Dendritic cell treated with granulocyte-macrophage colony-stimulating factor and Interleukin-4, amounts not matched to agents 40 ng/mL and 50 ng/mL, for 4 days (primary cell): ENCODE measurements around the gene RCBTB1.

Source experiments
- H3K27ac Mint-ChIP-seq: one replicate; pipeline ENCODE4 v1.8.0; 2022; ENCODE audit warnings: mild to moderate bottlenecking, mixed read lengths
- H3K27me3 Mint-ChIP-seq: one replicate; pipeline ENCODE4 v1.8.0; 2022; ENCODE audit warnings: mild to moderate bottlenecking, mixed read lengths
- H3K36me3 Mint-ChIP-seq: one replicate; pipeline ENCODE4 v1.8.0; 2022; ENCODE audit warnings: low read depth, mixed read lengths
- H3K4me1 Mint-ChIP-seq: one replicate; pipeline ENCODE4 v1.8.0; 2022; ENCODE audit warnings: low read depth, mixed read lengths
- H3K4me3 Mint-ChIP-seq: one replicate; pipeline ENCODE4 v1.8.0; 2022; ENCODE audit warnings: mild to moderate bottlenecking, moderate library complexity, mixed read lengths
- H3K9me3 Mint-ChIP-seq: one replicate; pipeline ENCODE4 v1.8.0; 2022; ENCODE audit warnings: mixed read lengths
- intact Hi-C: fragments of 100-400 bp; cut with micrococcal nuclease; formaldehyde crosslinking; loops from one replicate; pipeline ENCODE4 v1.15.0; 2022

RCBTB1 gene

GRCh38 chr13:49585220-49586157, at the start of gene RCBTB1:
Gene RCBTB1 (minus strand): TSS chr13:49585558. CDS start chr13:49567279, 18,279 bp downstream.
- intact Hi-C loops = no loop called here
- Mint-ChIP-seq H3K4me3 (peak within 1 kb of the TSS; percentile 81), H3K27ac (peak within 1 kb of the TSS; percentile 81), H3K4me1 (peaks cover 46% of the 10 kb centered on the region), H3K27me3 (peaks cover 13% of the 10 kb centered on the region), H3K9me3 (no peaks in the 10 kb centered on the region), H3K36me3 (peaks cover 34% of the 10 kb centered on the region)

- peaks cover 51% of the 10 kb centered on the region for H3K36me3 Mint-ChIP-seq
- H3K27me3 Mint-ChIP-seq = no peaks in the 10 kb centered on the region
- intact Hi-C loops = no loop called here
- H3K4me1 Mint-ChIP-seq = peaks cover 68% of the 10 kb centered on the region
- no peak overlapping the region for H3K4me3 Mint-ChIP-seq
- H3K9me3 Mint-ChIP-seq = no peaks in the 10 kb centered on the region
- peak overlapping the region; percentile 0 for H3K27ac Mint-ChIP-seq
Observed at GRCh38 chr13:49633710-49634109, 48.4 kb upstream of the RCBTB1 start.

- Mint-ChIP-seq H3K4me1 (peaks cover 74% of the 10 kb centered on the region), H3K27me3 (no peaks in the 10 kb centered on the region)
Observed at GRCh38 chr13:49632156-49632555, 46.8 kb upstream of the RCBTB1 start.

DNA sequence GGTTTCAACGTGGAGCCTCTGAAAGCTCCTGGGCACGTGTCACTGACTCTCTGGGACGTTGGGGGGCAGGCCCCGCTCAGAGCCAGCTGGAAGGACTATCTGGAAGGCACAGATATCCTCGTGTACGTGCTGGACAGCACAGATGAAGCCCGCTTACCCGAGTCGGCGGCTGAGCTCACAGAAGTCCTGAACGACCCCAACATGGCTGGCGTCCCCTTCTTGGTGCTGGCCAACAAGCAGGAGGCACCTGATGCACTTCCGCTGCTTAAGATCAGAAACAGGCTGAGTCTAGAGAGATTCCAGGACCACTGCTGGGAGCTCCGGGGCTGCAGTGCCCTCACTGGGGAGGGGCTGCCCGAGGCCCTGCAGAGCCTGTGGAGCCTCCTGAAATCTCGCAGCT, 45.2 kb upstream of the RCBTB1 start:
- Mint-ChIP-seq H3K4me3 (no peak overlapping the region), H3K27me3 (no peaks in the 10 kb centered on the region), H3K36me3 (peaks cover 38% of the 10 kb centered on the region), H3K9me3 (no peaks in the 10 kb centered on the region), H3K4me1 (peaks cover 67% of the 10 kb centered on the region), H3K27ac (peak overlapping the region; percentile 66)
- intact Hi-C loops = no loop called here

More at GRCh38 chr13:49632156-49632555, 46.8 kb upstream of the RCBTB1 start:
- Mint-ChIP-seq H3K4me3 (no peak overlapping the region), H3K36me3 (peaks cover 53% of the 10 kb centered on the region), H3K27ac (no peak overlapping the region), H3K9me3 (no peaks in the 10 kb centered on the region)
- intact Hi-C loops = no loop called here

DNA sequence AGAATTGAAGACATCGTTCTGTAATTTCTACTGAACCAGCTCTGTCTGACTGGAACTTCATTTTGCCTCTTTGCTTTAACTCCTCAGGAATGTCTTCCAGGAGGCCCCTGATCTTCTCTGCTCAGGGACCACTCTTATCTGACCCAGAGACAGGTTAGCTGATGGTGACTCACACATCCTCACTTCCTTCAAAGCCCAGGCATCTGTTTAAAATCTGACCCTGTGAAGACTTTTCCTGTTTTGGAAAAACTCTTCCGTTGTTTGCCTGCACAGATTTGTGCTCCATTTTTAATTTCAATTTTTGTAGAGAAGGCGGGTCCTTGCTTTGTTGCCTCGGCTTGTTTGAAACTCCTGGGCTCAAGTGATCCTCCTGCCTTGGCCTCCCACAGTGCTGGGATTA, 44.6 kb upstream of the RCBTB1 start:
- Mint-ChIP-seq H3K27me3 (no peaks in the 10 kb centered on the region), H3K36me3 (peaks cover 37% of the 10 kb centered on the region), H3K27ac (peak overlapping the region; percentile 66), H3K9me3 (no peaks in the 10 kb centered on the region), H3K4me3 (peak overlapping the region; percentile 9), H3K4me1 (peaks cover 66% of the 10 kb centered on the region)
- intact Hi-C loops = no loop called here

DNA sequence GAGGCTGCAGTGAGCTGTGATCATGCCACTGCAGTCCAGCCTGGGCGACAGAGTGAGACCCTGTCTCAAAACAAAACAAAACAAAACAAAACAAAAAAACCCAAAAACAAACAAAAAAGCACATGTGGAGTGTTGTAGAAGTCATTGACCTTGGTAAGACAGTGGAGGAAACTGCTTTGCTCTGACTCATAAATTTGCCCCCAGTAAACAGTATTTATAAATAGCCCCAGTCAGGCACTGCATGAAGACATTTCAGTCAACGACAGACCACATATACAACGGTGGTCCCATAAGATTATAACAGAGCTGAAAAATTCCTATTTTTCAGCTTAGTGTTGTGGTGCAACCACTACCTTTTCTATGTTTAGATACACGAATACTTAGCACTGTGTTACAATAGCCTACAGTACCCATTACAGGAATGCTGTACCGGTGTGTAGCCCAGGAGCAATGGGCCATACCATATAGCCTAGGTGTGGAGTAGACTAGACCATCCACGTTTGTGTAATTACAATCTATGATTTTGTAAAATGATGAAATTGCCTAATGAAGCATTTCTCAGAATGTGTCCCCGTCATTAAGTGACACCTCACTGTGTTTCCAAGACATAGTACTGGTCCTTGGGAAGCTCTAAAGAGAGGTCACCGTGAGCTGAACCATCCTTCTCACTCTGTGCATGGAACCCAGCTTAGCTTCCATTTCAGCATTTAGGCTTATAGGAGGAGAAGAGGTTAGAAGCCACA, 44.0 kb upstream of the RCBTB1 start:
- H3K9me3 Mint-ChIP-seq = no peaks in the 10 kb centered on the region
- no peaks in the 10 kb centered on the region for H3K27me3 Mint-ChIP-seq
- H3K4me1 Mint-ChIP-seq = peaks cover 60% of the 10 kb centered on the region
- peak overlapping the region; percentile 96 for H3K27ac Mint-ChIP-seq
- intact Hi-C loops = no loop called here
- H3K4me3 Mint-ChIP-seq = peak overlapping the region; percentile 94
- peaks cover 37% of the 10 kb centered on the region for H3K36me3 Mint-ChIP-seq

- peaks cover 54% of the 10 kb centered on the region for H3K4me1 Mint-ChIP-seq
- H3K4me3 Mint-ChIP-seq = peak within 1 kb of the TSS; percentile 94
- H3K27me3 Mint-ChIP-seq = no peaks in the 10 kb centered on the region
- peak within 1 kb of the TSS; percentile 96 for H3K27ac Mint-ChIP-seq
- no peaks in the 10 kb centered on the region for H3K9me3 Mint-ChIP-seq
- intact Hi-C loops = no loop called here
- H3K36me3 Mint-ChIP-seq = peaks cover 31% of the 10 kb centered on the region
Observed at GRCh38 chr13:49627831-49628652, 42.7 kb upstream of the RCBTB1 start, which contains the start of gene ARL11. Gene ARL11 (plus strand): TSS chr13:49628507. CDS start chr13:49630448, 1,941 bp downstream.

- no peaks in the 10 kb centered on the region for H3K27me3 Mint-ChIP-seq
Observed at GRCh38 chr13:49625392-49626079, 40.2 kb upstream of the RCBTB1 start.

DNA sequence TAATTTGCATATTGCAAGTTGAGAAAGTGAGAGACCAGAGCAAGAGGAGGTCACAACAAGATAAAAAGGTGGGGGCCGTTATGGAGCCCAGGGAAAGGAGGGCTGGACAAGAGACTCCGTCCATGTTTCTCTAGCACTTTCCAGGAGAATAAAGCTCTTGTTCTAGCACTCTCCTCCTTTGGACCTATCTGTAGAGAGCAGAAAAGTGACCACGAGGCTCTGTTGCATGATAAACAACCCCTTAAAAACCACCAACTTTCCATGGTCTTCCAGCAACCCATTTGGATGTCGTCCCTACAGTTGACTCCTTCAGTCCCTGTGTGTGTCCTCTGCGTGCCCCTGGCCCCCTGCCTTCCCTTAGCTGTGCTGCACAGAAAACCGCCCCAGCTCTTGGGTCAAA, 38.9 kb upstream of the RCBTB1 start:
- H3K4me3 Mint-ChIP-seq = no peak overlapping the region
- H3K36me3 Mint-ChIP-seq = peaks cover 8% of the 10 kb centered on the region
- H3K27me3 Mint-ChIP-seq = no peaks in the 10 kb centered on the region
- H3K4me1 Mint-ChIP-seq = peaks cover 30% of the 10 kb centered on the region
- no peaks in the 10 kb centered on the region for H3K9me3 Mint-ChIP-seq
- intact Hi-C loops = no loop called here
- H3K27ac Mint-ChIP-seq = no peak overlapping the region

More at GRCh38 chr13:49625392-49626079, 40.2 kb upstream of the RCBTB1 start:
- peaks cover 15% of the 10 kb centered on the region for H3K36me3 Mint-ChIP-seq
- H3K27ac Mint-ChIP-seq = peak overlapping the region; percentile 76
- peaks cover 40% of the 10 kb centered on the region for H3K4me1 Mint-ChIP-seq
- H3K9me3 Mint-ChIP-seq = no peaks in the 10 kb centered on the region
- no peak overlapping the region for H3K4me3 Mint-ChIP-seq
- intact Hi-C loops = no loop called here

DNA sequence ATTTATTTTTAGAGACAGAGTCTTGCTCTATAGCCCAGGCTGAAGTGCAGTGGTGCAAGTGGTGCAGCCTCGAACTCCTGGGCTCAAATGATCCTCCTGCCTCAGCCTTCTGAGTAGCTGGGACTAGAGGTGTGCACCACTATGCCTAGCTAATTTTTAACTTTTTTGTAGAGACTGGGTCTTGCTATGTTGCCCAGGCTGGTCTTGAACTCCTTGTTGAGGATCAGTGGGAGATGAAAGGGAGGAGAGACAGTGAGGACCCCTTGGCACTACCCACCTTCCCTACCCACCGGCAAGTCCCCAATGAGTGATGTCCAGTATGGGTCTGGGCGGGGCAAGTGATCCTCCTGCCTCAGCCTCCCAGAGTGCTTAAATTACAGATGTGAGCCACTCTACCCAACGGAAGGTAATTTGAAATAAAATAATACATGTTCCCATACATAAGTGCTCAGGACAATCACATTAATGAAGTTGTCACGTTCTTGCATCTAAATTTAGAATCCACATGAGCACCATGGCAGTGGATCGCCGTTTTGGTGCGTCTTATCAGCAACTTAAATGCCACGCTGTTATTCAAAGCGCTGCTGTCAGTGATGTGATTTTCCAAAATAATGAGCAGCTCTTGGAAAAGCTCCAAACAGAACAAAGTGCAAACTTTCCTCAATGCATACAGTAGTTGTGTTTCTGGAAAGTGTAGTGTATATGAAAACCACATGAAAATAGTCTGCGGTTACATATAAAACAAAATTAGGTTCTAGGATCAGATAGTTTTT, 37.0 kb upstream of the RCBTB1 start:
- Mint-ChIP-seq H3K4me3 (no peak overlapping the region), H3K27ac (no peak overlapping the region), H3K36me3 (no peaks in the 10 kb centered on the region), H3K9me3 (no peaks in the 10 kb centered on the region), H3K27me3 (no peaks in the 10 kb centered on the region), H3K4me1 (peaks cover 14% of the 10 kb centered on the region)
- intact Hi-C loops = no loop called here

DNA sequence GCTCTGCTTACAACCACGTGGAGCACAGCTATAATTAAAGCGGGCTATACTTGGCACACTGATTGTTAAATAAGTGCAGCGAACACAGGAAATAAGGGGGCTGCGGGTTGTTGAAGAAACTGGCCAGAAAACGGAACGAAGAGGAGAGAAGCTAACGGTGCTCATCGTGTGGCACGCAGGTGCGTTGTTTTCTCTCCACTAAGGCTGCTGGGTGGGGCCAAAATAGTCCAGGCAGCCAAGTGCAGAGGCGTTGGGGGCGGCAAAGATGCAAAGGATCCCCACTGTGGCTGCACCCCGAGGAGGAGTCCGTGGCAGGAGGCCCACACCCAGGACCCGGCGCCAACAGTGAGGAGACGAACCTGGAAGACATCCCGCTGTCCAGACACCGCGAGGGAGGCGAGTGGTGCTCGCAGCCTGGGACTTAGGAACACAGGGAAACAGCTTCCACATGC, 34.8 kb upstream of the RCBTB1 start:
- Mint-ChIP-seq H3K27ac (no peak overlapping the region), H3K9me3 (no peaks in the 10 kb centered on the region), H3K36me3 (no peaks in the 10 kb centered on the region), H3K4me1 (peaks cover 7% of the 10 kb centered on the region), H3K27me3 (no peaks in the 10 kb centered on the region), H3K4me3 (no peak overlapping the region)
- intact Hi-C loops = no loop called here

DNA sequence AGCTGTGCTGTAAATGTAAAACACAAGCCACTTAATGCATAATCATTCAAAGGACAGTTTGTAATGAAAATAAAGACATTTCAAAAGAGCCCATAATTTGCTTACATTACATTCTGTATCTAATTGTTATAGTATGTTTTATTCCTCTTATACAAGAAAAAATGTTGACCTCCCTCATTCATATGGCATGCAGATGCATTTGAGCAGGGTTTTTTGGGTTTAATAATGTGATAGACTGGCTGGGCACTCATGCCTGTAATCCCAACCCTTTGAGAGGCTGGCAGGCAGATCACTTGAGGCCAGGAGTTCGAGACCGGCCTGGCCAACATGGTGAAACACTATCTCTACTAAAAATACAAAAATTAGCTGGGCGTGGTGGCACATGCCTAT, 31.3 kb upstream of the RCBTB1 start:
- Mint-ChIP-seq H3K4me1 (peaks cover 6% of the 10 kb centered on the region), H3K27ac (no peak overlapping the region), H3K27me3 (no peaks in the 10 kb centered on the region), H3K36me3 (no peaks in the 10 kb centered on the region), H3K4me3 (no peak overlapping the region), H3K9me3 (no peaks in the 10 kb centered on the region)
- intact Hi-C loops = no loop called here
